ENCODE measurements around the gene KRT6A. TPM values are rescaled to one million over a fixed set of nuclear protein-coding genes. Genes with fewer than 3 reads are reported as not detected.

KRT6A gene
- total and polyA plus RNA-seq, 10 of the 15 experiments (the other 5 are each of a cell fraction or from before 2014, with no cell fraction given) = 0.96 TPM; not detected in 9

- TF ChIP-seq FOXM1 (IDR thresholded peaks at IDR 0.05; ENCODE audit: low read depth, low read length) (no peak), PML (IDR thresholded peaks at IDR 0.05; ENCODE audit: low read length) (no peak), PBX3 (IDR thresholded peaks at IDR 0.05; ENCODE audit: insufficient replicate concordance, low read depth, low read length) (no peak), SUPT20H (IDR thresholded peaks at IDR 0.05; ENCODE audit: borderline replicate concordance, control insufficient read depth, low read depth, low read length) (no peak), CBX5 (IDR thresholded peaks at IDR 0.05; ENCODE audit: low read depth) (no peak), POLR2AphosphoS5 (IDR thresholded peaks at IDR 0.05; ENCODE audit: low read length) (no peak), SKIL (IDR thresholded peaks at IDR 0.05; ENCODE audit: low read depth, poor library complexity, severe bottlenecking) (no peak), CBFB (IDR thresholded peaks at IDR 0.05; ENCODE audit: low read depth) (no peak)
Measured at GRCh38 chr12:52533686-52534470, 40.8 kb upstream of the KRT6A start (continued).

- Histone ChIP-seq H4K20me1 (ENCODE audit: control insufficient read depth, insufficient read depth) (no peaks in the 10 kb centered on the region), H3K79me2 (ENCODE audit: control insufficient read depth, insufficient read depth, low read length) (no peaks in the 10 kb centered on the region), H3K4me3 (no peak overlapping the region), H3K27me3 (replicated peaks in 1 of 2; ENCODE audit: control insufficient read depth in 2 of 2, insufficient read depth in 2 of 2, low read length in 1 of 2) (peaks cover 0 to 2% of the 10 kb centered on the region in 2 experiments; a peak in 1 of 4 replicates), H2AFZ (ENCODE audit: control insufficient read depth, low read depth, low read length) (no peak overlapping the region), H3K9me3 (replicated peaks; ENCODE audit: control insufficient read depth, insufficient read depth, low read length) (no peaks in the 10 kb centered on the region), H3K9ac (ENCODE audit: control insufficient read depth, insufficient read depth, low read length) (no peak overlapping the region), H3K4me1 (ENCODE audit: control insufficient read depth, insufficient read depth, low read length) (no peaks in the 10 kb centered on the region), H3K4me2 (ENCODE audit: control insufficient read depth, insufficient read depth) (no peak overlapping the region), H3K36me3 (ENCODE audit: control insufficient read depth in 2 of 2, insufficient read depth in 2 of 2, low read length in 1 of 2) (no peaks in the 10 kb centered on the region), H3K27ac (ENCODE audit: control insufficient read depth, insufficient read depth) (no peak overlapping the region)
- SMC1A ChIA-PET (ENCODE audit: uncharacterized antibody, unreplicated experiment) = no interaction called here
- intact Hi-C loops (cut with micrococcal nuclease; ENCODE audit: unreplicated experiment) (no loop called here), in situ Hi-C loops (cut with MboI) (no loop called here)
- RAD21 ChIA-PET (ENCODE audit: unreplicated experiment) = no interaction called here
- CTCF ChIA-PET = no interaction called here
- no peak for ATAC-seq
- no TSS peak for BruUV-seq (replicated peaks)
- POLR2A ChIA-PET = no interaction called here
- no peak for DNase-seq (ENCODE audit: low read depth, low spot score)
- TF ChIP-seq ATF2 (IDR thresholded peaks at IDR 0.05; ENCODE audit: low read length) (no peak), PAX5 (IDR thresholded peaks at IDR 0.05; ENCODE audit: borderline replicate concordance, low read depth, low read length) (no peak)
- 1% methylated on average over 4 of the region's 4 CpGs for WGBS (ENCODE audit: insufficient coverage, insufficient replicate concordance, low lambda C conversion rate, missing lambda C conversion rate)
- no peak for FAIRE-seq
Measured at GRCh38 chr12:52532636-52533035, 39.6 kb upstream of the KRT6A start.

Data from GM12878 (cell line).